HepG2 (cell line): ENCODE data around the gene P3H2. TPM values are rescaled to one million over a fixed set of nuclear protein-coding genes. Genes with fewer than 3 reads are reported as not detected.

ENCODE experiments used
- ATAC-seq: fragments of 200-7000 bp; cut with Tn5 transposase; 3 replicates; pipeline ENCODE4 v1.9.1; 2020; ENCODE audit warnings: mild to moderate bottlenecking, moderate library complexity
- BruUV-seq: library from RNA; stranded (reverse); fragments of 400-500 nt; replicated peaks from 2 replicates; lab custom pipeline; 2021; lab: Mats Ljungman, UMichigan
- CTCF ChIA-PET: fragments of 300-600 bp; formaldehyde crosslinking; extraction: SDS; loops from one replicate; lab custom pipeline; 2021; ENCODE audit warnings: low total read pairs, inconsistent platforms, low intra/inter-chr PET ratio; lab: Yijun Ruan, JAX
- POLR2A ChIA-PET: fragments of 350-600 bp; sonication (Branson Sonifier 250); formaldehyde crosslinking; loops from one replicate; lab custom pipeline; 2020; ENCODE audit warnings: antibody characterized with exemption, inconsistent platforms; lab: Yijun Ruan, JAX
- DNase-seq: peaks from one replicate; pipeline ENCODE4 v3.0.0-alpha.2; 2015; ENCODE audit warnings: low spot score
- FAIRE-seq: peaks from 3 replicates; lab custom pipeline; 2011; peaks lifted over from hg19 to GRCh38; lab: Jason Lieb, UNC
- H2AFZ ChIP-seq: one replicate; pipeline ENCODE4 v1.6.1; 2011; ENCODE audit warnings: low read length, inconsistent platforms
- H3K27ac ChIP-seq: fragments of 300-600 bp; 3 replicates; pipeline ENCODE4 v1.8.0; 2011; ENCODE audit warnings: mixed run types, mild to moderate bottlenecking, mixed read lengths, low read length, inconsistent platforms; ENCODE audit not compliant: insufficient read depth; ENCODE audit errors: extremely low read length
- H3K27me3 ChIP-seq, 2 experiments: fragments of 200-600 bp in 1 of 2; 2 replicates in 1 of 2; 3 replicates in 1 of 2; pipeline versions ENCODE4 v1.6.0 to v1.8.0; 2011; ENCODE audit warnings: low read length in 2 of 2, mild to moderate bottlenecking in 2 of 2, moderate library complexity in 2 of 2, inconsistent platforms in 1 of 2; ENCODE audit not compliant: insufficient read depth in 2 of 2, control insufficient read depth in 1 of 2
- H3K36me3 ChIP-seq, 2 experiments: fragments of 200-600 bp in 1 of 2; replicated peaks in 1 of 2; 2 replicates in 1 of 2; 3 replicates in 1 of 2; pipeline versions ENCODE4 v1.5.1 to v1.8.0; 2011; ENCODE audit warnings: low read length in 2 of 2, inconsistent platforms in 1 of 2; ENCODE audit not compliant: insufficient read depth in 2 of 2, control insufficient read depth in 1 of 2
- H3K4me1 ChIP-seq: 2 replicates; pipeline ENCODE4 v1.5.1; 2012; ENCODE audit warnings: low read length, inconsistent platforms; ENCODE audit not compliant: insufficient read depth
- H3K4me2 ChIP-seq: 2 replicates; pipeline ENCODE4 v1.6.0; 2011; ENCODE audit warnings: low read depth, low read length, inconsistent platforms
- H3K4me3 ChIP-seq, 3 experiments: fragments of 200-600 bp in 1 of 3; sonication (generic), shearing (Covaris generic) in 1 of 3; replicated peaks in 1 of 3; 2 replicates each; pipeline ENCODE4 v1.5.1; 2011 to 2016; ENCODE audit warnings: low read length in 3 of 3, inconsistent platforms in 2 of 3, low read depth in 2 of 3, mild to moderate bottlenecking in 2 of 3, control low read depth in 1 of 3, mixed read lengths in 1 of 3; ENCODE audit not compliant: insufficient read depth in 1 of 3
- H3K79me2 ChIP-seq: one replicate; pipeline ENCODE4 v1.6.1; 2011; ENCODE audit warnings: low read length, inconsistent platforms; ENCODE audit not compliant: insufficient read depth
- H3K9ac ChIP-seq: 2 replicates; pipeline ENCODE4 v1.6.0; 2011; ENCODE audit warnings: mild to moderate bottlenecking, low read depth, low read length, inconsistent platforms; ENCODE audit not compliant: insufficient read depth
- H3K9me3 ChIP-seq: 2 replicates; pipeline ENCODE4 v1.5.1; 2012; ENCODE audit warnings: mild to moderate bottlenecking, low read length
- H4K20me1 ChIP-seq: 2 replicates; pipeline ENCODE4 v1.6.0; 2011; ENCODE audit warnings: inconsistent platforms, mild to moderate bottlenecking, low read length, moderate library complexity; ENCODE audit not compliant: insufficient read depth
- AGO1 ChIP-seq: fragments of 200-400 bp; formaldehyde crosslinking; IDR thresholded peaks from 2 replicates; pipeline ENCODE4 v1.6.1; 2017; ENCODE audit warnings: mild to moderate bottlenecking, low read depth, low read length, moderate library complexity; ENCODE audit not compliant: poor library complexity, severe bottlenecking
- CBX2 ChIP-seq, 2 experiments: fragments of 200-600 bp in 1 of 2; sonication (generic); formaldehyde crosslinking in 1 of 2; IDR thresholded peaks; 2 replicates each; pipeline versions ENCODE4 v1.7.0 to v1.8.1; 2018 to 2022; ENCODE audit warnings: low read depth in 2 of 2, low read length in 1 of 2, mild to moderate bottlenecking in 1 of 2, missing genetic modification reagents in 1 of 2
- HIVEP1 ChIP-seq: sonication (generic); formaldehyde crosslinking; IDR thresholded peaks from 2 replicates; pipeline ENCODE4 v1.4.0; 2020; ENCODE audit warnings: mild to moderate bottlenecking, missing genetic modification reagents
- HMG20B ChIP-seq: conservative IDR thresholded peaks from 2 replicates; pipeline ENCODE4 v1.6.1; 2016; ENCODE audit warnings: missing genetic modification reagents, missing compliant biosample characterization
- KLF13 ChIP-seq: sonication (generic); formaldehyde crosslinking; IDR thresholded peaks from 2 replicates; pipeline ENCODE4 v1.4.0; 2020; ENCODE audit warnings: mild to moderate bottlenecking, missing genetic modification reagents
- MXD4 ChIP-seq: IDR thresholded peaks from 2 replicates; pipeline ENCODE4 v1.6.1; 2016; ENCODE audit warnings: mild to moderate bottlenecking, missing biosample characterization, missing genetic modification reagents
- NFIC ChIP-seq: IDR thresholded peaks from 2 replicates; pipeline ENCODE4 v1.6.1; 2012; ENCODE audit warnings: mild to moderate bottlenecking, low read length, inconsistent platforms
- NFRKB ChIP-seq: fragments of 450-650 bp; IDR thresholded peaks from 2 replicates; pipeline ENCODE4 v1.6.1; 2017
- PITX1 ChIP-seq: sonication (generic); formaldehyde crosslinking; IDR thresholded peaks from 2 replicates; pipeline ENCODE4 v1.5.1; 2020; ENCODE audit warnings: mild to moderate bottlenecking, missing genetic modification reagents
- POLR2AphosphoS2 ChIP-seq: IDR thresholded peaks from 2 replicates; pipeline ENCODE4 v1.6.1; 2011; ENCODE audit warnings: low read depth, low read length, improper control_type of control experiment
- RARG ChIP-seq: sonication (generic); formaldehyde crosslinking; IDR thresholded peaks from 2 replicates; pipeline ENCODE4 v1.4.0; 2020; ENCODE audit warnings: low read depth, mild to moderate bottlenecking, missing genetic modification reagents
- SIX4 ChIP-seq: sonication (generic); formaldehyde crosslinking; IDR thresholded peaks from 2 replicates; pipeline ENCODE4 v1.4.0; 2020; ENCODE audit warnings: missing genetic modification reagents
- SP4 ChIP-seq: sonication (generic); formaldehyde crosslinking; IDR thresholded peaks from 2 replicates; pipeline ENCODE4 v1.8.1; 2023; ENCODE audit warnings: mild to moderate bottlenecking, missing genetic modification reagents
- ZFP36L2 ChIP-seq: sonication (generic); formaldehyde crosslinking; IDR thresholded peaks from 2 replicates; pipeline ENCODE4 v1.4.0; 2020; ENCODE audit warnings: missing genetic modification reagents
- ZKSCAN1 ChIP-seq: fragments of 150-350 bp; IDR thresholded peaks from 2 replicates; pipeline ENCODE4 v1.6.1; 2014; ENCODE audit warnings: low read length
- ZNF816 ChIP-seq: sonication (generic); formaldehyde crosslinking; IDR thresholded peaks from 2 replicates; pipeline ENCODE4 v1.8.0; 2022; ENCODE audit warnings: missing genetic modification reagents, mild to moderate bottlenecking, borderline replicate concordance
- WGBS: methylation state at CpG from one replicate; pipeline ENCODE4 v1.1.6; 2017; ENCODE audit warnings: low lambda C conversion rate; 5-methylcytosine and 5-hydroxymethylcytosine counted together
- in situ Hi-C: cut with HindIII; loops from 2 replicates; pipeline ENCODE4 v1.10.0; 2017; ENCODE audit warnings: low pct_unique_long_range_greater_than_20kb; ENCODE audit not compliant: extremely low pct_ligation_motif_present
- intact Hi-C: fragments of 100-400 bp; cut with micrococcal nuclease; formaldehyde crosslinking; loops from one replicate; pipeline ENCODE4 v1.10.0; 2022; ENCODE audit not compliant: unreplicated experiment
- polyA plus RNA-seq, 8 experiments: library from polyadenylated mRNA; depleted of rRNA in 3 of 8; stranded (reverse) in 7 of 8; unstranded in 1 of 8; fragments of >200 nt; fragmentation: Illumina TruSeq in 4 of 8; extraction: Trizol in 4 of 8; gene quantifications; 2 replicates each; pipeline versions ENCODE4 v1.2.1 to v1.2.3, GENCODE V29; 2011 to 2016; ENCODE audit warnings: low read depth in 4 of 8, missing spikeins in 1 of 8, mixed read lengths in 1 of 8; ENCODE audit not compliant: insufficient read depth in 1 of 8
- total RNA-seq, 5 experiments: library from RNA; depleted of rRNA; stranded (reverse); fragments of >200 nt; fragmentation: Illumina TruSeq; extraction: Trizol; gene quantifications; 2 replicates each; pipeline ENCODE4 v1.2.3, GENCODE V29; 2016; ENCODE audit warnings: low read depth in 1 of 5
- TF ChIP-seq, protein P1 (sequence below): sonication (generic); formaldehyde crosslinking; IDR thresholded peaks from 2 replicates; pipeline ENCODE4 v1.4.0; 2020; ENCODE audit warnings: missing genetic modification reagents, borderline replicate concordance

Gene P3H2
- total and polyA plus RNA-seq, 2 of the 13 experiments (the other 11 are each of a cell fraction or from before 2014, with no cell fraction given) = not detected

DNA sequence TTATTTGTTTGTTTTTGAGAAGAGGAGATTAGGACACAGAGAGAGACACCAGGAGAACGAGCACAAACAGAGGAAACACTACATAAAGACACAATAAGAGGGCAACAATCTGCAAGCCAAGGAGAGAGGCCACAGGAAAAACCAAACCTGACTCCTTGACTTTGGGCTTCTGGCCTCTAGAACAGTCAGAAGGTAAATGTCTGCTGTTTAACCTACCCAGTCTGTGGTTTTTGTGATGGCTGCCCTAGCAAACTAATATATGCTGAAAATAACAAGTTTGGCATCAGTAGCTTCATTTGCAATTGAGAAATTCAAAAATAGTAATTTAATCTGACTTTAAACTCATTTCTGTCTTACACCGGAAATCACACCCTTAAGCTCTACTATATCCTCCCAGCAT, 110.2 kb downstream of the P3H2 start:
- H4K20me1 ChIP-seq = no peaks in the 10 kb centered on the region
- no peak overlapping the region for H3K4me3 ChIP-seq
- in situ Hi-C loops = no loop called here
- ATAC-seq (no peak), FAIRE-seq (no peak), DNase-seq (no peak)
- 21% methylated on average over 2 of the region's 2 CpGs for WGBS
- intact Hi-C loops = no loop called here
- ChIA-PET CTCF (no interaction called here), POLR2A (no interaction called here)
- BruUV-seq = no TSS peak
- H2AFZ ChIP-seq = no peak overlapping the region
- TF ChIP-seq ZFP36L2 (CRISPR knock-in tag) (no peak), ZKSCAN1 (no peak), SP4 (no peak), HIVEP1 (CRISPR knock-in tag) (no peak), AGO1 (no peak), MXD4 (CRISPR knock-in tag) (no peak), CBX2 (IDR thresholded peaks at IDR 0.05; ENCODE audit: low read depth, low read length) (no peak), CBX2 (CRISPR knock-in tag; IDR thresholded peaks at IDR 0.05; ENCODE audit: low read depth) (no peak), POLR2AphosphoS2 (no peak)
- H3K9me3 ChIP-seq = no peaks in the 10 kb centered on the region
- no peak overlapping the region for H3K27ac ChIP-seq
- no peaks in the 10 kb centered on the region for H3K79me2 ChIP-seq
- no peak overlapping the region for H3K9ac ChIP-seq
- peaks cover 13% of the 10 kb centered on the region for H3K4me1 ChIP-seq
- no peak overlapping the region for H3K4me2 ChIP-seq
- H3K27me3 ChIP-seq = 0 out of 5 replicates have a peak, but pooled peaks cover 0 to 3% of the 10 kb centered on the region in 2 experiments
- H3K36me3 ChIP-seq = no peaks in the 10 kb centered on the region

- Histone ChIP-seq H3K36me3 (no peaks in the 10 kb centered on the region), H3K4me2 (no peak overlapping the region), H3K27me3 (0 out of 5 replicates have a peak, but pooled peaks cover 0 to 3% of the 10 kb centered on the region in 2 experiments), H3K27ac (no peak overlapping the region), H3K79me2 (no peaks in the 10 kb centered on the region), H3K4me3 (no peak overlapping the region), H2AFZ (no peak overlapping the region), H3K9me3 (no peaks in the 10 kb centered on the region), H4K20me1 (no peaks in the 10 kb centered on the region), H3K9ac (no peak overlapping the region), H3K4me1 (peaks cover 13% of the 10 kb centered on the region)
- ChIA-PET CTCF (no interaction called here), POLR2A (no interaction called here)
- no TSS peak for BruUV-seq
- ATAC-seq (no peak), DNase-seq (no peak), FAIRE-seq (no peak)
- intact Hi-C loops = no loop called here
- WGBS = 4% methylated on average over 1 of the region's 1 CpG
- in situ Hi-C loops = no loop called here
- no peak for TF ChIP-seq HMG20B (CRISPR knock-in tag)
- TF ChIP-seq NFRKB = no peak
- TF ChIP-seq ZNF816 (CRISPR knock-in tag) = no peak
- no peak for TF ChIP-seq RARG
- TF ChIP-seq, protein P1, sequence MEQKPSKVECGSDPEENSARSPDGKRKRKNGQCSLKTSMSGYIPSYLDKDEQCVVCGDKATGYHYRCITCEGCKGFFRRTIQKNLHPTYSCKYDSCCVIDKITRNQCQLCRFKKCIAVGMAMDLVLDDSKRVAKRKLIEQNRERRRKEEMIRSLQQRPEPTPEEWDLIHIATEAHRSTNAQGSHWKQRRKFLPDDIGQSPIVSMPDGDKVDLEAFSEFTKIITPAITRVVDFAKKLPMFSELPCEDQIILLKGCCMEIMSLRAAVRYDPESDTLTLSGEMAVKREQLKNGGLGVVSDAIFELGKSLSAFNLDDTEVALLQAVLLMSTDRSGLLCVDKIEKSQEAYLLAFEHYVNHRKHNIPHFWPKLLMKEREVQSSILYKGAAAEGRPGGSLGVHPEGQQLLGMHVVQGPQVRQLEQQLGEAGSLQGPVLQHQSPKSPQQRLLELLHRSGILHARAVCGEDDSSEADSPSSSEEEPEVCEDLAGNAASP = no peak
- TF ChIP-seq KLF13 (CRISPR knock-in tag) = no peak
- no peak for TF ChIP-seq NFIC
- no peak for TF ChIP-seq SIX4 (CRISPR knock-in tag)
- no peak for TF ChIP-seq PITX1 (CRISPR knock-in tag)
Measured at GRCh38 chr3:190009614-190010013, 111.1 kb downstream of the P3H2 start.
